PC-3 (cell line): ENCODE measurements around the gene IFI27L2.

ENCODE experiments used
- EZH2 ChIP-seq: fragments of 300-600 bp; sonication (generic); IDR thresholded peaks from one replicate; pipeline ENCODE4 v1.6.1; 2017; ENCODE audit warnings: antibody characterized with exemption, mild to moderate bottlenecking, low read length; ENCODE audit not compliant: unreplicated experiment
- TF ChIP-seq, protein P1 (sequence below): fragments of 300-600 bp; sonication (generic); conservative IDR thresholded peaks from 2 replicates; pipeline ENCODE4 v1.5.1; 2017; ENCODE audit warnings: antibody characterized with exemption, low read depth, mild to moderate bottlenecking, low read length

GRCh38 chr14:94173885-94174603 lies 44.6 kb upstream of the IFI27L2 start, which contains the start of gene PPP4R4:
- TF ChIP-seq, protein P1, sequence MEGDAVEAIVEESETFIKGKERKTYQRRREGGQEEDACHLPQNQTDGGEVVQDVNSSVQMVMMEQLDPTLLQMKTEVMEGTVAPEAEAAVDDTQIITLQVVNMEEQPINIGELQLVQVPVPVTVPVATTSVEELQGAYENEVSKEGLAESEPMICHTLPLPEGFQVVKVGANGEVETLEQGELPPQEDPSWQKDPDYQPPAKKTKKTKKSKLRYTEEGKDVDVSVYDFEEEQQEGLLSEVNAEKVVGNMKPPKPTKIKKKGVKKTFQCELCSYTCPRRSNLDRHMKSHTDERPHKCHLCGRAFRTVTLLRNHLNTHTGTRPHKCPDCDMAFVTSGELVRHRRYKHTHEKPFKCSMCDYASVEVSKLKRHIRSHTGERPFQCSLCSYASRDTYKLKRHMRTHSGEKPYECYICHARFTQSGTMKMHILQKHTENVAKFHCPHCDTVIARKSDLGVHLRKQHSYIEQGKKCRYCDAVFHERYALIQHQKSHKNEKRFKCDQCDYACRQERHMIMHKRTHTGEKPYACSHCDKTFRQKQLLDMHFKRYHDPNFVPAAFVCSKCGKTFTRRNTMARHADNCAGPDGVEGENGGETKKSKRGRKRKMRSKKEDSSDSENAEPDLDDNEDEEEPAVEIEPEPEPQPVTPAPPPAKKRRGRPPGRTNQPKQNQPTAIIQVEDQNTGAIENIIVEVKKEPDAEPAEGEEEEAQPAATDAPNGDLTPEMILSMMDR, result no peak
- TF ChIP-seq EZH2, result no peak
